Activated CD8-positive, alpha-beta T cell treated with anti-CD3 and anti-CD28 coated beads, Interleukin-2, amount 10 ng/mL, durations not matched to agents 7 days and 5 days (primary cell): Measurements from ENCODE around the gene HDHD2. TPM values are rescaled to one million over a fixed set of nuclear protein-coding genes. Genes with fewer than 3 reads are reported as not detected.

Experiments
- ATAC-seq: fragments of 150-1000 bp; cut with Tn5 transposase; one replicate; pipeline ENCODE4 v1.10.0; 2021; ENCODE audit warnings: moderate library complexity
- CTCF ChIA-PET: fragments of 350-600 bp; sonication (Branson Sonifier 250); formaldehyde crosslinking; loops from one replicate; lab custom pipeline; 2021; ENCODE audit warnings: antibody characterized with exemption; lab: Charles Lee
- POLR2A ChIA-PET: fragments of 350-600 bp; sonication (Branson Sonifier 250); formaldehyde crosslinking; loops from one replicate; lab custom pipeline; 2021; ENCODE audit warnings: antibody characterized with exemption; lab: Charles Lee
- DNase-seq: peaks from one replicate; pipeline ENCODE4 v3.0.0-alpha.2; 2020
- H3K27ac Mint-ChIP-seq: one replicate; pipeline ENCODE4 v1.8.0; 2021; ENCODE audit warnings: mild to moderate bottlenecking, mixed read lengths
- H3K27me3 Mint-ChIP-seq: one replicate; pipeline ENCODE4 v1.8.0; 2021; ENCODE audit warnings: low read depth, mixed read lengths
- H3K36me3 Mint-ChIP-seq: one replicate; pipeline ENCODE4 v1.8.0; 2021; ENCODE audit warnings: low read depth, mixed read lengths
- H3K4me1 Mint-ChIP-seq: one replicate; pipeline ENCODE4 v1.8.0; 2021; ENCODE audit warnings: low read depth, mixed read lengths
- H3K4me3 Mint-ChIP-seq: one replicate; pipeline ENCODE4 v1.8.0; 2021; ENCODE audit warnings: mild to moderate bottlenecking, mixed read lengths
- H3K9me3 Mint-ChIP-seq: one replicate; pipeline ENCODE4 v1.8.0; 2022; ENCODE audit warnings: mixed read lengths; ENCODE audit not compliant: insufficient read depth
- total RNA-seq, 2 experiments: library from RNA; stranded (reverse); gene quantifications; one replicate each; pipeline ENCODE4 v1.2.3, GENCODE V29; 2021

The HDHD2 gene
- total RNA-seq, 2 experiments from 2014 or later: 31.9 to 38.3 TPM

DNA sequence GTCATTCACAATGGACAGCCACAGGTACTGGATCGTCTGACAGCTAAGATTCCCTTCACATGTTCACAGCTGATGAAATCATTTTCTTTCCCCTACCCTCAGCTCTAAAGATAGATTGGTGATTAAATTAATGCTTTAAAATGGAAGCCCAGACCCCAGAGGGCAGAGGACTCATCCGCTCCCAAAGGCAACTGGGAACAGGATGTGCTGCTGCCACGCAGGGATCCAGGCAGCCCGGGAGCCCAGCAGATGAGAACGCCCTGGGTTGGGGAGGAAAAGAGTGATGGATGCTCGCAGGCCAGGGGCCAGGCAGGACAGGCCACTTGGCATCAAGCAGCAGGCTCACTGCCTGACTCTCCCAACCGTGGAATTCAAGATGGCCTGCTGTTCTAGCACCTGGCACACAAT is 41.3 kb downstream of the HDHD2 start:
- no peak overlapping the region for H3K27ac Mint-ChIP-seq
- POLR2A ChIA-PET: no interaction called here
- H3K4me1 Mint-ChIP-seq: no peaks in the 10 kb centered on the region
- no peak for DNase-seq
- ATAC-seq: no peak
- no peak overlapping the region for H3K4me3 Mint-ChIP-seq
- CTCF ChIA-PET: no interaction called here
- no peaks in the 10 kb centered on the region for H3K9me3 Mint-ChIP-seq
- H3K36me3 Mint-ChIP-seq: peaks cover 17% of the 10 kb centered on the region
- H3K27me3 Mint-ChIP-seq: no peaks in the 10 kb centered on the region

DNA sequence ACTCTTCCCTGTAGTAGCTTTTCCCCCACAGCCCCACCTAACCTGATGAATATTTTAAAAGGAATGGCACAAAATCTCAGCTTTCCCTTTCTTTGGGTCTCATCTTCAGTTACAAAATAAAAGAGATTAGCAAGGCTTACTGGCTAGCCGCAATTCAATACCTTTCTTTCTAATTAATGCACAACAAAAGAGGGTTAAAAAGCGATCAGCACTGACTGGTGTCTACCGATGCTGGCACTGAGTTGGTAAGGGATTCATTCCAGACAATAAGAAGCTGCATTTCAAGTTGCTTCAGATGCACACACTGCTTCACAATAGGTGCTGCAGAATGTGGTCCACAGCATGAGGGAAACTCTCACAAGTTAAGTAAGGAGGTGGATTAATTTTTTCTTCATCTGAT is 41.9 kb downstream of the HDHD2 start:
- ChIA-PET CTCF (no interaction called here), POLR2A (no interaction called here)
- ATAC-seq (no peak), DNase-seq (no peak)
- Mint-ChIP-seq H3K4me3 (no peak overlapping the region), H3K27ac (no peak overlapping the region), H3K27me3 (no peaks in the 10 kb centered on the region), H3K9me3 (no peaks in the 10 kb centered on the region), H3K36me3 (peaks cover 17% of the 10 kb centered on the region), H3K4me1 (no peaks in the 10 kb centered on the region)

DNA sequence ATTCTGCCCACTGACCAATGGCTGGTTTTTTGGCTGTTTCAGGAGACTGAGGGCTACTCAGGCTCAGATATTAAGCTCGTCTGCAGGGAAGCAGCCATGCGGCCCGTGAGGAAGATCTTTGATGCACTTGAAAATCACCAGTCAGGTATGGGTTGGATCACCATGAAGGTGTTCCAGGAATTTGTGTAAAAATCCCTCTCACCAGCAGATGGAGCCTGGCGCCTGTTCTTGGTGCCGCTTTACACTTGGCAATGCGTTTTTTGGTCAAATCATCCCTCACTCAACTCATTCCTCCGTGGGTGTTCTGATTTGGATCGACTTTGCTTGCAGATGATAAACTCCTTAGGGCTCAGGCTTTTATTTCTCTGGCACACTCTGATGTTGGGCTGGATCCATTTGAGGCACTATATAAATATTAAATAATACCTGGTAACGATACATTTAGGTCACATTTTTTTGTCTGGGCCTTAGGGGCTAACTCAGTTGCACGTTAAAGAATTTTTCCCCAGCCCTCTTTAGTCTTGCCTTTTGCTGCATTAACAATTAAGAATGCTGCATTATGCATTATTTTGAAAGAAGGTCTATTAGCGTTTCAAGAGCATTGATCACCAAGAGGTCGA is 50.0 kb downstream of the HDHD2 start:
- ChIA-PET CTCF (interaction anchor here (0.8 to 4.3 kb wide), 4 partner anchors 10 to 648 kb away, joined by 3 to 34 read pairs (median 3); no protein-coding TSS in a partner anchor), POLR2A (no interaction called here)
- no peak overlapping the region for H3K27ac Mint-ChIP-seq
- no peaks in the 10 kb centered on the region for H3K4me1 Mint-ChIP-seq
- no peak overlapping the region for H3K4me3 Mint-ChIP-seq
- DNase-seq: peak; percentile 68
- H3K27me3 Mint-ChIP-seq: no peaks in the 10 kb centered on the region
- no peaks in the 10 kb centered on the region for H3K9me3 Mint-ChIP-seq
- ATAC-seq: no peak
- H3K36me3 Mint-ChIP-seq: no peaks in the 10 kb centered on the region

DNA sequence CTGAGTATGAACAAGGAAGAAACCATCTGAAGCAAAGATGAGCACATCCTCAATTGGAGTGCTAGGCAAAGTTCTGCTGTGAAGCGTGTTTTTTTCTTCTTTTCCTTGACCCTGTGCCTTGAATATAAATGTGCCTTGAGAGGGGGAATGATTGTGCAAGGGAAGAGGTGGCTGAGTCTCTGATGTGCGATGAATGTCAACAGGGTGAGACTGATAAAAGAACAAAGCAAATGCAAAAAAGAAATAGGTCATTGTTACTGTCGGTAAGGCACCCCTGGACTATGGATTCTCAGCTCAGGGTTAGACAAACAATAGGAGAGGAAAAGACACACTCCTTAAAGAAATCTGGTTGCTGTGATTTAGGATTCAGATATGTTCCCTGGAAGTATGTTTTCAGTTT is 54.5 kb downstream of the HDHD2 start:
- no peaks in the 10 kb centered on the region for H3K9me3 Mint-ChIP-seq
- ChIA-PET POLR2A (no interaction called here), CTCF (no interaction called here)
- no peaks in the 10 kb centered on the region for H3K27me3 Mint-ChIP-seq
- no peak overlapping the region for H3K4me3 Mint-ChIP-seq
- DNase-seq (no peak), ATAC-seq (no peak)
- H3K36me3 Mint-ChIP-seq: no peaks in the 10 kb centered on the region
- no peaks in the 10 kb centered on the region for H3K4me1 Mint-ChIP-seq
- H3K27ac Mint-ChIP-seq: no peak overlapping the region

DNA sequence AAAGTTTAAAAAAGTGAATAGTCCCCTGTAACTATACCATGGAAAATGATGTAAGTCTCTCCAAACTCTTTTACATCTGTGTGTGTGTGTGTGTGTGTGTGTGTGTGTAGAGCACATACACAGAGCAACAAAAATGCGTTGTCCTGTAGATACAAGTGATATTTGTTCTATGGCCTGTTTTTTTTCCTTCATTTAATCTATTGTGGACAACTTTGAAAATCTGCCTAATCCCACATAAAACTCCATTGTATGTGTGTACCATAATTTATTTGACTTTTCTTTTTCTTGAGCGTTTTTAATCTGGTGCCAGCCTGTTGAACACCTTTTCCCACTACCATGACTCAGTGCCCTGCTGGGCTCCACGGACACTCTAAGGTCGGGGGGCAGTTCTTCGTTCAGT is 62.6 kb downstream of the HDHD2 start:
- Mint-ChIP-seq H3K9me3 (no peaks in the 10 kb centered on the region), H3K27me3 (no peaks in the 10 kb centered on the region), H3K36me3 (no peaks in the 10 kb centered on the region), H3K4me1 (no peaks in the 10 kb centered on the region), H3K4me3 (no peak overlapping the region), H3K27ac (no peak overlapping the region)
- DNase-seq (no peak), ATAC-seq (no peak)
- ChIA-PET CTCF (no interaction called here), POLR2A (no interaction called here)

DNA sequence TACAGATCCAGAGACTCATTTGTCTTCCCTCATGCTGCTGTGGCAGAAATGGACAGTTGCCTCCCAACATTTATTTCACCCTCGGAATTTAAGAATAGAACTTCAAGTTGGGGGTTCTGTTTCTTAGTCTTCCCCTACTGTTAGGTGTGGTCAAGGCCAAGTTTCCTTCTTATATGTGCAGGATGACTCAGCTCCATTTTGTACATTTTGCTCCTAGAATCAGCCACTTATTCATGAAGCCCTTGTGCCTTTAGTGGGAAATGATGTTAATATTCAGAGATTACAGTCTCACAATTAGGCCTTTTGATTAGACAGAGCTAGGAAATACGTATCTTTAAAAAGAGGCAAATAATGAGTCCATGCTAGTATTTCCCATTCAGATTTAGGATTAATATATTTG is 68.7 kb downstream of the HDHD2 start:
- H3K9me3 Mint-ChIP-seq: no peaks in the 10 kb centered on the region
- no peaks in the 10 kb centered on the region for H3K36me3 Mint-ChIP-seq
- H3K4me3 Mint-ChIP-seq: no peak overlapping the region
- no peaks in the 10 kb centered on the region for H3K4me1 Mint-ChIP-seq
- H3K27me3 Mint-ChIP-seq: no peaks in the 10 kb centered on the region
- no peak overlapping the region for H3K27ac Mint-ChIP-seq
- no peak for DNase-seq
- no peak for ATAC-seq
- CTCF ChIA-PET: interaction anchor here (1.3 kb wide), 1 partner anchor 667 kb away, joined by 3 read pairs; no protein-coding TSS in a partner anchor
- POLR2A ChIA-PET: no interaction called here

DNA sequence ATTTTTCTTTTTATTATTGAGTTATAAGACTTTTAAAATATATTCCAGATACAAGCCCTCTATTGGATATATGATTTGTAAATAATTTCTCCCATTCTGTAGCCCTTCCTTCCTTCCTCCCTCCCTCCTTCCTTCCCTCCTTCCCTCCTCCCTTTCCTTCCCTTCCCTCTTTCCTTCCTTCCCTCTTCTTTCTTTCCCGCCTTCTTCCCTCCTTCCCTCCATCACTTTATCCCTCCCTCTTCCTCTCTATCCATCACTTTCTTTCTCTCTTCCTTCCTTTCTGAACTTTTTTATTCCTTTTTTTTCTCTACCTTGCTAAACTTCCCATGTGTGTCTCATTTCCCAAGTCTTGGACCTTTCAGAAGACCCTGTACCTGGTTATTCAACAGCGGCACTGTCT is 69.4 kb downstream of the HDHD2 start:
- ChIA-PET CTCF (no interaction called here), POLR2A (no interaction called here)

DNA sequence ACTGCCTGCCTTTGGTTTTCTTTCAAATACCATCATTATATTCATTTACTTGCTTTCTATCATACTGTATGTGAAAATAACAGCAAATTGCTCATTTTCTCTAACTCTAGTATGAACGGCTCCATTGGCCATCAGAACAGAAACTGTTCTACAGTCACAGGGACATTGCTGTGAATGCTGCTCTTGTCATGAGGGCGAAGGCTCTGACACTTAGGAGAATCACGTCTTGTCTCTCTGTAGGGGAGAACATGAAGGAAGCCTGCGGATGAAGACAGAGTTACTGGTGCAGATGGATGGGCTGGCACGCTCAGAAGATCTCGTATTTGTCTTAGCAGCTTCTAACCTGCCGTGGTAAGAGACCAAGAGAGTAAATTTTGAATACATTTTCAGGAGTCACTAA is 73.2 kb downstream of the HDHD2 start:
- CTCF ChIA-PET: no interaction called here

More for the DNA sequence above, 69.4 kb downstream of the HDHD2 start:
- H3K9me3 Mint-ChIP-seq: no peaks in the 10 kb centered on the region
- no peak overlapping the region for H3K4me3 Mint-ChIP-seq
- H3K27me3 Mint-ChIP-seq: no peaks in the 10 kb centered on the region
- ATAC-seq (no peak), DNase-seq (no peak)
- H3K27ac Mint-ChIP-seq: no peak overlapping the region
- no peaks in the 10 kb centered on the region for H3K4me1 Mint-ChIP-seq
- no peaks in the 10 kb centered on the region for H3K36me3 Mint-ChIP-seq

DNA sequence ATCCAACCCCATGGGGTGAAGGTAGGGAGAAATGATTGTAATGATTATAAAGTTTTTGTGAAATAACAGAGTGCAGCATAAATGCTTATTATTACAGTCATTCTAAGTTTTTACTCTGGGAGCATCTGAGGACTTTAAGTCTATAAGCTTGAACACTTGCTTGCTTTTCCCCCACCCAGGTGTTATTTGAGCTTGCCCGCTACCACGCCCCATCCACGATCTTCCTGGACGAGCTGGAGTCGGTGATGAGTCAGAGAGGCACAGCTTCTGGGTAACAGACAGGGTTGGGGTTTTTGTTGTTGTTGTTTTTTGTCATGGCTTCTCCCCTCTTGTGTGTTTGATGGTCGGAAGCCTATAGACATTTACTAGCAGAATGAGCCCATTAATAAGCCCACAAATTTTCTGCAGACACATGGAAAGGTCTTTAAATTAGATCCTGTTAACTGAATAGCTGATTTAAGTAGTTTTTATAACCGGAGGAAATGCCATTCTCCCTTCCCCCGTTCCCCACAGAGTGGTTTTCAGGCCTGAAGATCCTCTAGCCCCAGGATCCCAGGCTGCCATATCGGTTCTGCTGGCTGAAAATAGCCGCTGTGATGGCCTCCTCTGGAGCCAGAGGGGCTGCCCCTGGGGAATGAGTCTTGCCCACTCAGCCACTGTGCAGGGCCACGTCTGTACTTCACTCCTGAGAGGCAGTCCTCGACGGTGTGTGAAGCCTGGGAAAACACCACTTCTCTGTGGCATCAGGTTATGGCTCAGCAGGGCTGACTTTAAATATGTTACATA is 75.0 kb downstream of the HDHD2 start:
- peaks cover 5% of the 10 kb centered on the region for H3K4me1 Mint-ChIP-seq
- no peaks in the 10 kb centered on the region for H3K36me3 Mint-ChIP-seq
- DNase-seq (no peak), ATAC-seq (no peak)
- no peak overlapping the region for H3K4me3 Mint-ChIP-seq
- CTCF ChIA-PET: interaction anchor here (0.8 kb wide), 1 partner anchor 26 kb away, joined by 3 read pairs; no protein-coding TSS in a partner anchor
- peaks cover 2% of the 10 kb centered on the region for H3K27me3 Mint-ChIP-seq
- no peaks in the 10 kb centered on the region for H3K9me3 Mint-ChIP-seq
- POLR2A ChIA-PET: no interaction called here
- no peak overlapping the region for H3K27ac Mint-ChIP-seq

More for the DNA sequence above, 73.2 kb downstream of the HDHD2 start:
- Mint-ChIP-seq H3K4me3 (no peak overlapping the region), H3K27me3 (peaks cover 2% of the 10 kb centered on the region), H3K9me3 (no peaks in the 10 kb centered on the region), H3K27ac (no peak overlapping the region), H3K4me1 (peaks cover 5% of the 10 kb centered on the region), H3K36me3 (no peaks in the 10 kb centered on the region)
- DNase-seq (no peak), ATAC-seq (no peak)
- POLR2A ChIA-PET: no interaction called here

DNA sequence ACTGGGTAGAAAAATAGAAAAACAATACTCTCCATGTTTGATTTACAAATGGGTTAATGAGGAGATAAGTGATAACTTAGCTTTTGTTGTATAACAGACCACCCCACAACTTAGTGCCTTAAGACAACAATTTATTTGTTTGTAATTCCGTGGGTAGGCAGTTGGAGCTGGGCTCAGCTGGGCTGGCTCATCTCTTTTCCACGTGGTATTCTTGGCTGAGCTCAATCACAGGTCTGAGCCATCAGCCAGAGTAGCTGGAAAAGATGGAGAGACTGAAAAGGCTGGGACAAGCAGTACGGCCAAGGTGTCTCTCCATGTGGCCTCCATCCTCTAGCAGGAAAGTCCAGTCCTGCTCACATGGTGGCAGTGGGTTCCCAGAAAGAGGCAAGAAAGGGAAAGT is 82.7 kb downstream of the HDHD2 start:
- ATAC-seq (no peak), DNase-seq (no peak)
- POLR2A ChIA-PET: no interaction called here
- peaks cover 4% of the 10 kb centered on the region for H3K27me3 Mint-ChIP-seq
- H3K27ac Mint-ChIP-seq: no peak overlapping the region
- no peaks in the 10 kb centered on the region for H3K9me3 Mint-ChIP-seq
- no peaks in the 10 kb centered on the region for H3K36me3 Mint-ChIP-seq
- H3K4me1 Mint-ChIP-seq: no peaks in the 10 kb centered on the region
- CTCF ChIA-PET: no interaction called here
- H3K4me3 Mint-ChIP-seq: no peak overlapping the region

DNA sequence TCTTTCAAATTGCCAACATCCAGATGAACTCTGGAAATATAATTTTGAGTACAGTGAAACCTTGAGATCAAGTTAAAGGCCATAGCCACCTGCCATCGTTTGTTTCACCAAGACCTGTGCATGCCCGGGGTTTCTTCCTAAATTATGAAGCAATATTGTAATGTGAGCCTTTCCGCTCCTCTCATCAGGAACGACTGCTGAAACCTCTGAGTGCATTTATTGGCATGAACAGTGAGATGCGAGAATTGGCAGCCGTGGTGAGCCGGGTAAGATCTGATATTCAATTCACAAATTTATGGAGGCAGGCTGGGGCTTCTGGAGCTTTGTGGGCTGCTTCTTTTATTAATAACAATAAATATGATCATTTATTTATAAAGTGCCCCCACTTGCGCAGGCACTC is 87.2 kb downstream of the HDHD2 start:
- Mint-ChIP-seq H3K36me3 (no peaks in the 10 kb centered on the region), H3K27ac (no peak overlapping the region), H3K27me3 (peaks cover 2% of the 10 kb centered on the region), H3K4me3 (no peak overlapping the region), H3K9me3 (no peaks in the 10 kb centered on the region), H3K4me1 (no peaks in the 10 kb centered on the region)
- ATAC-seq (no peak), DNase-seq (no peak)
- ChIA-PET CTCF (interaction anchor here (1.5 kb wide), 1 partner anchor 26 kb away, joined by 4 read pairs; no protein-coding TSS in a partner anchor), POLR2A (no interaction called here)

DNA sequence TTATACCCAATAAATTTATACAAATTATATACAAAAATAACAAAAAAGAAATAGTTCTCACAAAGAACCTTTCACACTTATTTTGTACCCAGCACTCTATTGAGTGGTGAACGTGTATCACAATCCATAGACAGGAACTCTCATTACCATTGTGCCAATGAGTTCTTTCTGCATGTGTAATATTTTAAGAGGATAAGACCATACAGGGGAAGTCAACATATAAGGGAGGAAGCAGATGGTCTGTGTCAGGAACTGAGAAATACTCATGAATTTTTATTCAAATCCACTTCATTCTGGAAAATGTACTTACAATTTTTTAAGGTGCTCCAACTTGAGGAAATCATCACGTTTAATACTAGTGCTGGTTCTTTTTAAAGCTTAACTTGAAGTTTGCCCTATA is 87.8 kb downstream of the HDHD2 start:
- ChIA-PET CTCF (interaction anchor here (1.5 kb wide), 1 partner anchor 27 kb away, joined by 4 read pairs; no protein-coding TSS in a partner anchor), POLR2A (no interaction called here)
- Mint-ChIP-seq H3K9me3 (no peaks in the 10 kb centered on the region), H3K4me1 (no peaks in the 10 kb centered on the region), H3K27me3 (peaks cover 1% of the 10 kb centered on the region), H3K27ac (no peak overlapping the region), H3K4me3 (no peak overlapping the region), H3K36me3 (no peaks in the 10 kb centered on the region)
- DNase-seq (no peak), ATAC-seq (no peak)
